Esophagus muscularis mucosa (tissue), 4 donors: Measurements from ENCODE around the gene PODXL2. TPM values are rescaled to one million over a fixed set of nuclear protein-coding genes. Genes with fewer than 3 reads are reported as not detected.

Experiments
- DNase-seq: peaks from one replicate; pipeline ENCODE4 v3.0.0-alpha.2; 2017; ENCODE audit errors: extremely low spot score
- H3K27ac ChIP-seq, 4 donors: fragments of 200-600 bp; sonication (generic); replicated peaks in 1 of 4; 1 replicate in 3 of 4; 2 replicates in 1 of 4; pipeline ENCODE4 v1.5.1; 2016 to 2019; ENCODE audit warnings: mild to moderate bottlenecking in 1 of 4
- H3K27me3 ChIP-seq, 4 donors: fragments of 200-600 bp; sonication (generic); one replicate each; pipeline versions ENCODE4 v1.5.1 to v1.6.0; 2016 to 2019
- H3K36me3 ChIP-seq, 4 donors: fragments of 200-600 bp; sonication (generic); one replicate each; pipeline ENCODE4 v1.5.1; 2016 to 2019
- H3K4me1 ChIP-seq, 4 donors: fragments of 200-600 bp; sonication (generic); one replicate each; pipeline ENCODE4 v1.5.1; 2016 to 2019
- H3K4me3 ChIP-seq, 4 donors: fragments of 200-600 bp; sonication (generic); 1 replicate in 2 of 4; 2 replicates in 2 of 4; pipeline ENCODE4 v1.5.1; 2016 to 2019; ENCODE audit warnings: mild to moderate bottlenecking in 4 of 4, moderate library complexity in 1 of 4
- H3K9me3 ChIP-seq, 4 donors: fragments of 200-600 bp; sonication (generic); 1 replicate in 3 of 4; 2 replicates in 1 of 4; pipeline ENCODE4 v1.5.1; 2016 to 2019
- CTCF ChIP-seq, 3 experiments: fragments of 200-600 bp in 2 of 3; fragments of 450-650 bp in 1 of 3; sonication (generic) in 2 of 3; IDR thresholded peaks; one replicate each; pipeline ENCODE4 v1.5.1; 2017 to 2019; ENCODE audit warnings: antibody characterized with exemption in 3 of 3, mild to moderate bottlenecking in 2 of 3, moderate library complexity in 1 of 3
- EP300 ChIP-seq: sonication (generic); formaldehyde crosslinking; IDR thresholded peaks from one replicate; pipeline ENCODE4 v1.6.1; 2017; ENCODE audit warnings: antibody characterized with exemption
- POLR2A ChIP-seq: fragments of 450-650 bp; IDR thresholded peaks from one replicate; pipeline ENCODE4 v1.6.1; 2017; ENCODE audit warnings: antibody characterized with exemption, moderate library complexity, mild to moderate bottlenecking, low read depth
- POLR2AphosphoS5 ChIP-seq, 2 donors: sonication (generic); formaldehyde crosslinking; IDR thresholded peaks; one replicate each; pipeline ENCODE4 v1.6.1; 2017; ENCODE audit warnings: antibody characterized with exemption in 2 of 2
- WGBS: methylation state at CpG from one replicate; pipeline ENCODE4 v1.1.5; 2018; 5-methylcytosine and 5-hydroxymethylcytosine counted together
- intact Hi-C: fragments of 100-400 bp; cut with DNase I; formaldehyde crosslinking; loops from one replicate; pipeline ENCODE4 v1.15.1; 2023
- total RNA-seq, 4 donors: library from RNA; depleted of rRNA; stranded (reverse); fragments of >200 nt; gene quantifications; one replicate each; pipeline versions ENCODE4 v1.1.0 to v1.2.1, GENCODE V29; 2016

PODXL2 gene
- 1 to 10 TPM; 1.7 to 3.1 (median 2.5) TPM for total RNA-seq

- intact Hi-C loops, result no loop called here
- WGBS, result 7% methylated on average over 27 of the region's 105 CpGs
These were observed at the start of gene PODXL2 for GRCh38 chr3:127628788-127629466. TSS of gene PODXL2 (plus strand) at chr3:127629185. CDS start at chr3:127629220, 35 bp downstream.

GRCh38 chr3:127580327-127581060 is 48.5 kb upstream of the PODXL2 start:
- Histone ChIP-seq H3K27ac (no peak overlapping the region), H3K36me3 (peaks cover 10 to 63% (median 39%) of the 10 kb centered on the region in 4 donors)
- WGBS, result 81% methylated on average over 6 of the region's 11 CpGs

More at GRCh38 chr3:127628788-127629466, at the start of gene PODXL2:
- H3K36me3 ChIP-seq, result no peaks in the 10 kb centered on the region
- peak within 1 kb of the TSS; percentile 56 to 70 (median 57) for H3K4me3 ChIP-seq
- no peaks in the 10 kb centered on the region for H3K9me3 ChIP-seq
- TF ChIP-seq EP300, result no peak
- no peak for TF ChIP-seq CTCF (IDR thresholded peaks at IDR 0.05)
- TF ChIP-seq POLR2AphosphoS5 (IDR thresholded peaks at IDR 0.05), result no peak
- no peak for TF ChIP-seq POLR2A
- no peak within 1 kb of the TSS for H3K27ac ChIP-seq
- H3K4me1 ChIP-seq, result peaks cover 9 to 19% (median 17%) of the 10 kb centered on the region in 4 donors
- no peak for DNase-seq
- peaks cover 0 to 13% (median 0%) of the 10 kb centered on the region in 4 donors for H3K27me3 ChIP-seq

GRCh38 chr3:127584734-127585133 is 44.3 kb upstream of the PODXL2 start:
- Histone ChIP-seq H3K27me3 (no peaks in the 10 kb centered on the region), H3K9me3 (no peaks in the 10 kb centered on the region), H3K36me3 (peaks cover 0 to 21% (median 10%) of the 10 kb centered on the region in 4 donors), H3K4me1 (peaks cover 36 to 70% (median 60%) of the 10 kb centered on the region in 4 donors), H3K27ac (no peak overlapping the region), H3K4me3 (no peak overlapping the region)
- no peak for TF ChIP-seq EP300
- intact Hi-C loops, result no loop called here
- no peak for DNase-seq
- WGBS, result 94% methylated on average over 6 of the region's 6 CpGs

More at GRCh38 chr3:127580327-127581060, 48.5 kb upstream of the PODXL2 start:
- intact Hi-C loops, result no loop called here
- no peaks in the 10 kb centered on the region for H3K9me3 ChIP-seq
- TF ChIP-seq CTCF (IDR thresholded peaks at IDR 0.05), result no peak
- TF ChIP-seq POLR2A, result no peak
- no peak for TF ChIP-seq POLR2AphosphoS5 (IDR thresholded peaks at IDR 0.05)
- no peak for TF ChIP-seq EP300
- DNase-seq, result no peak
- no peak overlapping the region for H3K4me3 ChIP-seq
- H3K4me1 ChIP-seq, result peaks cover 6 to 48% (median 22%) of the 10 kb centered on the region in 4 donors
- H3K27me3 ChIP-seq, result no peaks in the 10 kb centered on the region

GRCh38 chr3:127585163-127585812 is 43.7 kb upstream of the PODXL2 start:
- Histone ChIP-seq H3K4me3 (no peak overlapping the region), H3K9me3 (no peaks in the 10 kb centered on the region), H3K27me3 (no peaks in the 10 kb centered on the region), H3K27ac (no peak overlapping the region), H3K36me3 (peaks cover 0 to 16% (median 7%) of the 10 kb centered on the region in 4 donors), H3K4me1 (peaks cover 36 to 65% (median 56%) of the 10 kb centered on the region in 4 donors)
- intact Hi-C loops, result no loop called here
- TF ChIP-seq EP300 (no peak), CTCF (IDR thresholded peaks at IDR 0.05) (no peak), POLR2A (no peak), POLR2AphosphoS5 (IDR thresholded peaks at IDR 0.05) (no peak)
- 72% methylated on average over 4 of the region's 4 CpGs for WGBS
- DNase-seq, result no peak
